Peyer's patch (tissue), 4 donors: ENCODE measurements around the gene TRIM4. TPM values are rescaled to one million over a fixed set of nuclear protein-coding genes. Genes with fewer than 3 reads are reported as not detected.

Source experiments
- DNase-seq, 3 donors: peaks; one replicate each; pipeline ENCODE4 v3.0.0-alpha.2; 2017 to 2019
- H3K27ac ChIP-seq, 4 donors: fragments of 200-600 bp; sonication (generic); one replicate each; pipeline ENCODE4 v1.5.1; 2016 to 2019
- H3K27me3 ChIP-seq, 2 donors: fragments of 200-600 bp; sonication (generic); one replicate each; pipeline ENCODE4 v1.5.1; 2019
- H3K36me3 ChIP-seq, 3 donors: fragments of 200-600 bp; sonication (generic); one replicate each; pipeline ENCODE4 v1.5.1; 2016 to 2019
- H3K4me1 ChIP-seq, 4 donors: fragments of 200-600 bp; sonication (generic); one replicate each; pipeline ENCODE4 v1.5.1; 2016 to 2019
- H3K4me3 ChIP-seq, 4 donors: fragments of 200-600 bp; sonication (generic); 1 replicate in 3 of 4; 2 replicates in 1 of 4; pipeline ENCODE4 v1.5.1; 2016 to 2019; ENCODE audit warnings: mild to moderate bottlenecking in 1 of 4
- H3K9me3 ChIP-seq, 4 donors: fragments of 200-600 bp; sonication (generic); one replicate each; pipeline ENCODE4 v1.5.1; 2016 to 2019; ENCODE audit warnings: mild to moderate bottlenecking in 1 of 4
- POLR2A ChIP-seq, 2 donors: fragments of 450-650 bp; IDR thresholded peaks; one replicate each; pipeline ENCODE4 v1.5.1; 2017; ENCODE audit warnings: antibody characterized with exemption in 2 of 2, mild to moderate bottlenecking in 2 of 2, moderate library complexity in 2 of 2
- small RNA-seq, 2 donors: library from RNA; depleted of rRNA; stranded (forward); fragments of <200 nt; gene quantifications; one replicate each; pipeline ENCODE3, GENCODE V24; 2016
- total RNA-seq, 4 donors: library from RNA; depleted of rRNA; stranded (reverse); fragments of >200 nt; gene quantifications; one replicate each; pipeline ENCODE4 v1.1.0, GENCODE V29; 2016
- TF ChIP-seq, protein P1 (sequence below), 6 experiments: fragments of 450-650 bp in 4 of 6; fragments of 200-600 bp in 2 of 6; sonication (generic) in 1 of 6; IDR thresholded peaks; one replicate each; pipeline ENCODE4 v1.5.1; 2017 to 2019; ENCODE audit warnings: antibody characterized with exemption in 6 of 6, mild to moderate bottlenecking in 3 of 6, moderate library complexity in 1 of 6

The TRIM4 gene
- total RNA-seq, 4 donors from 2014 or later = 52.1 to 80.9 (median 59.9) TPM

DNA sequence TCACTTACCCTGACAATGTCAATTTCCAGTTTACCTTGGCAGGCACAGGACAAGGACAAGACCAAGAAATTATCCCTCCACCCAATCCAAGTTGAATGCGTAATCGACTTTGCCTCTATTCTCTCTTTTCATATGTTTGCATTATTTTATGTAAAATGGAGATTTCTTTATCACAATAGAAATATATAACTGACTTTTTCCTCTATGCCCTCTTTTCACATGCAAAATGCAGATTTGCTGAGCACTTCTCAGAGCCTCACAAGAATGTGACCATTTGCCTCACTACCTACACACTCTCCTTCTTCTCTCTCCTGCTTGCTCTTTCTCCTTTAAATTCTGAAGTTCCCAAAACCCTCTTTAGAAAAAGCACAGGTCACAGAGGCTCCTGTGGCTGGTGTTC is 76.4 kb downstream of the TRIM4 start:
- no peak for DNase-seq
- H3K36me3 ChIP-seq = no peaks in the 10 kb centered on the region
- TF ChIP-seq, protein P1, sequence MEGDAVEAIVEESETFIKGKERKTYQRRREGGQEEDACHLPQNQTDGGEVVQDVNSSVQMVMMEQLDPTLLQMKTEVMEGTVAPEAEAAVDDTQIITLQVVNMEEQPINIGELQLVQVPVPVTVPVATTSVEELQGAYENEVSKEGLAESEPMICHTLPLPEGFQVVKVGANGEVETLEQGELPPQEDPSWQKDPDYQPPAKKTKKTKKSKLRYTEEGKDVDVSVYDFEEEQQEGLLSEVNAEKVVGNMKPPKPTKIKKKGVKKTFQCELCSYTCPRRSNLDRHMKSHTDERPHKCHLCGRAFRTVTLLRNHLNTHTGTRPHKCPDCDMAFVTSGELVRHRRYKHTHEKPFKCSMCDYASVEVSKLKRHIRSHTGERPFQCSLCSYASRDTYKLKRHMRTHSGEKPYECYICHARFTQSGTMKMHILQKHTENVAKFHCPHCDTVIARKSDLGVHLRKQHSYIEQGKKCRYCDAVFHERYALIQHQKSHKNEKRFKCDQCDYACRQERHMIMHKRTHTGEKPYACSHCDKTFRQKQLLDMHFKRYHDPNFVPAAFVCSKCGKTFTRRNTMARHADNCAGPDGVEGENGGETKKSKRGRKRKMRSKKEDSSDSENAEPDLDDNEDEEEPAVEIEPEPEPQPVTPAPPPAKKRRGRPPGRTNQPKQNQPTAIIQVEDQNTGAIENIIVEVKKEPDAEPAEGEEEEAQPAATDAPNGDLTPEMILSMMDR (IDR thresholded peaks at IDR 0.05) = no peak
- TF ChIP-seq POLR2A (IDR thresholded peaks at IDR 0.05) = no peak
- no peaks in the 10 kb centered on the region for H3K4me1 ChIP-seq
- H3K9me3 ChIP-seq = no peaks in the 10 kb centered on the region
- H3K27me3 ChIP-seq = no peaks in the 10 kb centered on the region
- H3K4me3 ChIP-seq = no peak overlapping the region
- H3K27ac ChIP-seq = no peak overlapping the region

Small RNA genes within 50 kb of the gene (small RNA-seq; reads per million reads assigned to genes)
- gene AC011904.1 (0 reads per million in 2 donors), gene CYP3A52P (0 reads per million in 2 donors), gene RF00019 (0 reads per million in 2 donors), gene RF00561 (0 reads per million in 2 donors)

Other genes starting within 250 kb of the TRIM4 start
- 1,000 to 10,000 TPM in 2 of 4 donors, 100 to 1,000 TPM in 2; 135 to 1,701 (median 1,072) TPM for gene CYP3A5, start 239.5 kb downstream of the TRIM4 start, total RNA-seq
- 1 to 10 TPM in 1 of 4 donors, under 1 TPM in 1, not detected in 2; 0.76 to 5.3 TPM for gene CYP3A7, start 184.3 kb downstream of the TRIM4 start, total RNA-seq
- 1,000 to 10,000 TPM in 1 of 4 donors, 100 to 1,000 TPM in 2, 10 to 100 TPM in 1; 16.5 to 3,180 (median 690) TPM for gene CYP3A4, start 135.3 kb downstream of the TRIM4 start, total RNA-seq
- gene CYP3A43, start 91.5 kb downstream of the TRIM4 start, total RNA-seq = under 1 TPM in 1 of 4 donors, not detected in 3; 0.95 TPM
- not detected for gene OR2AE1, start 42.5 kb downstream of the TRIM4 start, total RNA-seq
- gene GJC3, start 10.1 kb upstream of the TRIM4 start, total RNA-seq = not detected
- gene AZGP1, start 56.5 kb upstream of the TRIM4 start, total RNA-seq = 10 to 100 TPM in 3 of 4 donors, 1 to 10 TPM in 1; 3.3 to 30.3 (median 19.3) TPM
- 10 to 100 TPM; 48.0 to 86.1 (median 73.5) TPM for gene ZKSCAN1, start 96.1 kb upstream of the TRIM4 start, total RNA-seq
- gene ZSCAN21, start 130.2 kb upstream of the TRIM4 start, total RNA-seq = 10 to 100 TPM in 3 of 4 donors, 1 to 10 TPM in 1; 8.4 to 30.5 (median 12.0) TPM
- 10 to 100 TPM; 52.8 to 93.8 (median 67.8) TPM for gene ZNF3, start 162.2 kb upstream of the TRIM4 start, total RNA-seq
- gene COPS6, start 169.4 kb upstream of the TRIM4 start, total RNA-seq = 10 to 100 TPM; 30.1 to 57.8 (median 48.0) TPM
- gene MCM7, start 181.9 kb upstream of the TRIM4 start, total RNA-seq = 100 to 1,000 TPM in 1 of 4 donors, 10 to 100 TPM in 3; 42.4 to 139 (median 60.8) TPM
- 100 to 1,000 TPM in 1 of 4 donors, 10 to 100 TPM in 3; 28.7 to 119 (median 33.6) TPM for gene AP4M1, start 182.1 kb upstream of the TRIM4 start, total RNA-seq
- 10 to 100 TPM; 32.8 to 76.7 (median 49.7) TPM for gene TAF6, start 199.8 kb upstream of the TRIM4 start, total RNA-seq
- 10 to 100 TPM in 1 of 4 donors, 1 to 10 TPM in 3; 4.6 to 23.9 (median 6.3) TPM for gene CNPY4, start 200.1 kb upstream of the TRIM4 start, total RNA-seq
- 10 to 100 TPM in 1 of 4 donors, 1 to 10 TPM in 3; 3.2 to 10.5 (median 3.9) TPM for gene MBLAC1, start 207.4 kb upstream of the TRIM4 start, total RNA-seq
- 100 to 1,000 TPM; 194 to 312 (median 237) TPM for gene LAMTOR4, start 229.4 kb upstream of the TRIM4 start, total RNA-seq
- 100 to 1,000 TPM in 1 of 4 donors, 10 to 100 TPM in 3; 57.6 to 123 (median 69.8) TPM for gene TRAPPC14, start 239.2 kb upstream of the TRIM4 start, total RNA-seq
- gene GAL3ST4, start 249.1 kb upstream of the TRIM4 start, total RNA-seq = 1 to 10 TPM in 2 of 4 donors, under 1 TPM in 1, not detected in 1; 0.53 to 4.1 (median 2.1) TPM